Natural killer cell (primary cell): Measurements from ENCODE around the gene GANC. TPM values are rescaled to one million over a fixed set of nuclear protein-coding genes. Genes with fewer than 3 reads are reported as not detected.

ENCODE experiments used
- ATAC-seq, 3 donors: fragments of 150-1000 bp in 2 of 3; fragments of 200-7000 bp in 1 of 3; cut with Tn5 transposase; 1 replicate in 1 of 3; 2 replicates in 2 of 3; pipeline ENCODE4 v1.10.0; 2021; ENCODE audit warnings: mild to moderate bottlenecking in 2 of 3, moderate library complexity in 2 of 3
- DNase-seq, 2 donors: peaks; one replicate each; pipeline versions ENCODE4 v3.0.0 to v3.0.0-alpha.2; 2013 to 2021; ENCODE audit warnings: mixed read lengths in 1 of 2
- H3K27ac ChIP-seq: one replicate; pipeline ENCODE4 v1.5.1; 2013; ENCODE audit warnings: mild to moderate bottlenecking, low read length
- H3K27me3 ChIP-seq: one replicate; pipeline ENCODE4 v1.6.1; 2013; ENCODE audit warnings: low read length; ENCODE audit not compliant: control insufficient read depth, insufficient read depth
- H3K36me3 ChIP-seq: one replicate; pipeline ENCODE4 v1.6.1; 2013; ENCODE audit warnings: low read length; ENCODE audit not compliant: control insufficient read depth, insufficient read depth
- H3K4me1 ChIP-seq: one replicate; pipeline ENCODE4 v1.6.1; 2013; ENCODE audit warnings: low read length; ENCODE audit not compliant: control insufficient read depth, insufficient read depth
- H3K4me3 ChIP-seq: one replicate; pipeline ENCODE4 v1.5.1; 2013; ENCODE audit warnings: low read length
- H3K9me3 ChIP-seq: one replicate; pipeline ENCODE4 v1.6.1; 2013; ENCODE audit warnings: low read length; ENCODE audit not compliant: control insufficient read depth, insufficient read depth
- H3K27ac Mint-ChIP-seq, 2 donors: one replicate each; pipeline ENCODE4 v1.8.0; 2022; ENCODE audit warnings: mild to moderate bottlenecking in 2 of 2, mixed read lengths in 2 of 2, moderate library complexity in 1 of 2
- H3K27me3 Mint-ChIP-seq, 2 donors: one replicate each; pipeline ENCODE4 v1.8.0; 2022; ENCODE audit warnings: low read depth in 2 of 2, mixed read lengths in 2 of 2
- H3K36me3 Mint-ChIP-seq: one replicate; pipeline ENCODE4 v1.8.0; 2022; ENCODE audit warnings: mixed read lengths
- H3K4me1 Mint-ChIP-seq, 2 donors: one replicate each; pipeline ENCODE4 v1.8.0; 2022; ENCODE audit warnings: mixed read lengths in 2 of 2
- H3K4me3 Mint-ChIP-seq: one replicate; pipeline ENCODE4 v1.8.0; 2022; ENCODE audit warnings: mild to moderate bottlenecking, moderate library complexity, mixed read lengths
- H3K9me3 Mint-ChIP-seq, 2 donors: one replicate each; pipeline ENCODE4 v1.8.0; 2022; ENCODE audit warnings: mixed read lengths in 2 of 2
- WGBS: methylation state at CpG from one replicate; pipeline ENCODE4 v1.1.7; 2013; ENCODE audit warnings: missing lambda C conversion rate; ENCODE audit not compliant: insufficient coverage; 5-methylcytosine and 5-hydroxymethylcytosine counted together
- intact Hi-C: fragments of 100-400 bp; cut with micrococcal nuclease; formaldehyde crosslinking; loops from one replicate; pipeline ENCODE4 v1.14.2; 2022
- total RNA-seq, 4 donors: library from RNA; stranded (reverse); fragments of 120-200 nt in 1 of 4; gene quantifications; one replicate each; pipeline versions ENCODE4 v1.2.3 to v1.2.4, GENCODE V29; 2013 to 2022
- TF ChIP-seq, protein P1 (sequence below): fragments of 200-600 bp; IDR thresholded peaks from one replicate; pipeline ENCODE4 v1.8.0; 2022; ENCODE audit warnings: antibody characterized with exemption

GANC gene
- total RNA-seq, 3 donors from 2014 or later (not counting 1 experiment from before 2014, with no cell fraction given) = 23.5 to 31.3 (median 24.3) TPM

DNA sequence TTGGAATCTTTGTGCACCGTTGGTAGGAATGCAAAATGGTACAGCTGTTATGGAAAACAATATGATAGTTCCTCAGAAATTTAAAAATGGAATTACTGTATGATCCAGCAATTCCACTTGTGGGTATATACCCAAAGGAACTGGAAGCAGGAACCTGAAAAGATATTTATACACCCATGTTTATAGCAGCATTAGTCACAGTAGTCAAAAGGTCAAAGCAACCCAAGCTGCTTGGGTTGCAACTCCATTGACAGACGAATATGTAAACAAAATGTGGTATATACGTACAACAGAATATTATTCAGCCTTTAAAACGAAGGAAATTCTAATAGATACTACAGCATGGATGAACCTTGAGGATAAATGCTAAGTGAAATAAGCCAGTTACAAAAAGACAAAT is 51.3 kb downstream of the GANC start:
- Histone ChIP-seq H3K9me3 (no peaks in the 10 kb centered on the region), H3K4me3 (no peak overlapping the region), H3K4me1 (no peaks in the 10 kb centered on the region), H3K27me3 (no peaks in the 10 kb centered on the region), H3K27ac (no peak overlapping the region), H3K36me3 (peaks cover 26% of the 10 kb centered on the region)
- Mint-ChIP-seq H3K27ac (no peak overlapping the region), H3K4me3 (no peak overlapping the region), H3K27me3 (no peaks in the 10 kb centered on the region), H3K9me3 (no peaks in the 10 kb centered on the region), H3K36me3 (peaks cover 4% of the 10 kb centered on the region), H3K4me1 (no peaks in the 10 kb centered on the region)
- TF ChIP-seq, protein P1, sequence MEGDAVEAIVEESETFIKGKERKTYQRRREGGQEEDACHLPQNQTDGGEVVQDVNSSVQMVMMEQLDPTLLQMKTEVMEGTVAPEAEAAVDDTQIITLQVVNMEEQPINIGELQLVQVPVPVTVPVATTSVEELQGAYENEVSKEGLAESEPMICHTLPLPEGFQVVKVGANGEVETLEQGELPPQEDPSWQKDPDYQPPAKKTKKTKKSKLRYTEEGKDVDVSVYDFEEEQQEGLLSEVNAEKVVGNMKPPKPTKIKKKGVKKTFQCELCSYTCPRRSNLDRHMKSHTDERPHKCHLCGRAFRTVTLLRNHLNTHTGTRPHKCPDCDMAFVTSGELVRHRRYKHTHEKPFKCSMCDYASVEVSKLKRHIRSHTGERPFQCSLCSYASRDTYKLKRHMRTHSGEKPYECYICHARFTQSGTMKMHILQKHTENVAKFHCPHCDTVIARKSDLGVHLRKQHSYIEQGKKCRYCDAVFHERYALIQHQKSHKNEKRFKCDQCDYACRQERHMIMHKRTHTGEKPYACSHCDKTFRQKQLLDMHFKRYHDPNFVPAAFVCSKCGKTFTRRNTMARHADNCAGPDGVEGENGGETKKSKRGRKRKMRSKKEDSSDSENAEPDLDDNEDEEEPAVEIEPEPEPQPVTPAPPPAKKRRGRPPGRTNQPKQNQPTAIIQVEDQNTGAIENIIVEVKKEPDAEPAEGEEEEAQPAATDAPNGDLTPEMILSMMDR = no peak
- DNase-seq (no peak), ATAC-seq (no peak)
- intact Hi-C loops = no loop called here
- WGBS = 92% methylated on average over 4 of the region's 4 CpGs

DNA sequence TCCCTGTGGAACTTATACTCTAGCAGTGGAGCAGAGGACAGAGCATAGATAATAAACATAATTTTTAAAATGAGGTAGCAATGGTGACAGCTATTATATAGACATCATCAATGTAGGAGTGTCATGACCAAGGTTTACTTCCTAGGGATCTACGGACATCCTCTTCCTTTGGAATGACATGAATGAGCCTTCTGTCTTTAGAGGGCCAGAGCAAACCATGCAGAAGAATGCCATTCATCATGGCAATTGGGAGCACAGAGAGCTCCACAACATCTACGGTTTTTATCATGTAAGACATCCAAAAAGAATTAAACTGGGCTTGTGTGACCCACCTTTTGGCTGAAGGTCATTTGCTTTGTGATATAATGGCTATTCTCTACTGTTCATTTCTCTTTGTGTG is 56.2 kb downstream of the GANC start:
- Mint-ChIP-seq H3K4me1 (no peaks in the 10 kb centered on the region), H3K27me3 (no peaks in the 10 kb centered on the region), H3K36me3 (peaks cover 4% of the 10 kb centered on the region), H3K9me3 (no peaks in the 10 kb centered on the region), H3K4me3 (no peak overlapping the region), H3K27ac (no peak overlapping the region)
- peaks cover 22% of the 10 kb centered on the region for H3K36me3 ChIP-seq
- TF ChIP-seq, protein P1 = no peak
- H3K4me1 ChIP-seq = no peaks in the 10 kb centered on the region
- DNase-seq = no peak
- no peak for ATAC-seq
- no peak overlapping the region for H3K27ac ChIP-seq
- no peak overlapping the region for H3K4me3 ChIP-seq
- no peaks in the 10 kb centered on the region for H3K27me3 ChIP-seq
- intact Hi-C loops = no loop called here
- peaks cover 2% of the 10 kb centered on the region for H3K9me3 ChIP-seq
- WGBS = 86% methylated on average over 2 of the region's 2 CpGs

DNA sequence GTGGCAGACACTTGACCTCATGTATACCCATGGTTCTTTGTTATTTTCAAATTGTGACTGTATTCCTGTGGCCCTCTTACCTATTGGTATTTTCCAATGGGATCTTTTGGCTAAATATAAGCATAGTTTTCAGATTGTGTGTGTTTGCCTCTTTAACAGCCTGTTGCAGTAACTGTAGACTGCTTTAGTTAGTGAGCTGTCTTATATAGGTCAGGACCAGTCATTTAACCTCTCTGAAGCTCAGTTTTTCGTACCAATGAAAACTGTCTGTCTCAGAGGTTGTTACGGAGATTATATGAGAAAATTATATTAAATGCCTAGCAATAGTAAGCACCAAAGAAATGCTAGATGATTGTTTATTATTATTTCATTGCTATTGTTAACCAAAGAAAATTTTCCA is 57.0 kb downstream of the GANC start:
- no peak overlapping the region for H3K27ac Mint-ChIP-seq
- Histone ChIP-seq H3K27me3 (no peaks in the 10 kb centered on the region), H3K9me3 (peaks cover 3% of the 10 kb centered on the region), H3K36me3 (peaks cover 22% of the 10 kb centered on the region), H3K4me1 (no peaks in the 10 kb centered on the region), H3K27ac (no peak overlapping the region), H3K4me3 (no peak overlapping the region)
- no peak overlapping the region for H3K4me3 Mint-ChIP-seq
- ATAC-seq = no peak
- no CpG with 5 or more reads among the region's 2 CpGs for WGBS
- peaks cover 3% of the 10 kb centered on the region in 2 donors for H3K9me3 Mint-ChIP-seq
- H3K27me3 Mint-ChIP-seq = no peaks in the 10 kb centered on the region
- DNase-seq = no peak
- TF ChIP-seq, protein P1 = no peak
- H3K36me3 Mint-ChIP-seq = peaks cover 5% of the 10 kb centered on the region
- intact Hi-C loops = no loop called here
- no peaks in the 10 kb centered on the region for H3K4me1 Mint-ChIP-seq

DNA sequence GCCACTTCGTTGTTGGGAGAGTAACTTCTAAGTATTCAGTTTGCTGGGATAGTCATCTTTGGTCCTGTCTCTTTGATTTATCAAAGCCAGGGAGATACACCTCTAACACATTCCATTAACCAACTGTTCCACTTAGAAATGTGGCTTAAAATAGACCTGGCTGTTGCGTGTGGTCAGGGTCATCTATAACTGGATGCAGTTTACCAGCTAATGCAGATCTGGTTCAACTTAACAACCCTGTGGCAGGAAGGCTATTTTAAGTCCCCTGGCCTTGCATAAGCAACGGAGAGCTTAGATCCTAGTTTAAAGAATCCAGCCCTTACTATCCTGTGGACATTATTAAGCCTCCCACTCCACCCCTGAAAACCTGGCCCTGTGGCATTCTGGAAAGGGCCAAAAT is 58.2 kb downstream of the GANC start:
- intact Hi-C loops = no loop called here
- 98% methylated on average over 3 of the region's 3 CpGs for WGBS
- no peaks in the 10 kb centered on the region for H3K4me1 ChIP-seq
- TF ChIP-seq, protein P1 = no peak
- Mint-ChIP-seq H3K27ac (no peak overlapping the region), H3K9me3 (peaks cover 3 to 6% of the 10 kb centered on the region in 2 donors), H3K36me3 (peaks cover 13% of the 10 kb centered on the region), H3K27me3 (no peaks in the 10 kb centered on the region), H3K4me3 (no peak overlapping the region), H3K4me1 (no peaks in the 10 kb centered on the region)
- no peak for DNase-seq
- no peak overlapping the region for H3K27ac ChIP-seq
- H3K4me3 ChIP-seq = no peak overlapping the region
- H3K27me3 ChIP-seq = no peaks in the 10 kb centered on the region
- no peak for ATAC-seq
- H3K36me3 ChIP-seq = peaks cover 22% of the 10 kb centered on the region
- H3K9me3 ChIP-seq = peaks cover 3% of the 10 kb centered on the region
